OCI-LY1 (cell line): ENCODE measurements around the gene PPFIA4.

ENCODE experiments used
- H2AFZ ChIP-seq: fragments of 200-600 bp; sonication (generic), shearing (Covaris generic); 2 replicates; pipeline ENCODE4 v1.6.0; 2014; ENCODE audit warnings: antibody characterized with exemption, mild to moderate bottlenecking, low read length
- H3F3A ChIP-seq: fragments of 200-600 bp; sonication (generic), shearing (Covaris generic); 2 replicates; pipeline ENCODE4 v1.6.0; 2014; ENCODE audit warnings: mild to moderate bottlenecking, antibody characterized with exemption, low read length, moderate library complexity; ENCODE audit not compliant: insufficient read depth
- H3K27ac ChIP-seq: fragments of 200-600 bp; sonication (generic); 2 replicates; pipeline ENCODE4 v1.5.1; 2014; ENCODE audit warnings: low read length, mixed run types, mild to moderate bottlenecking, low read depth; ENCODE audit not compliant: poor library complexity, severe bottlenecking
- H3K27me3 ChIP-seq: fragments of 200-600 bp; sonication (generic); 2 replicates; pipeline ENCODE4 v1.6.0; 2014; ENCODE audit warnings: antibody characterized with exemption, mild to moderate bottlenecking, low read length, moderate library complexity; ENCODE audit not compliant: insufficient read depth
- H3K36me3 ChIP-seq: fragments of 200-600 bp; sonication (generic); 2 replicates; pipeline ENCODE4 v1.6.1; 2014; ENCODE audit warnings: mild to moderate bottlenecking, antibody characterized with exemption, low read length, moderate library complexity, mixed read lengths; ENCODE audit not compliant: insufficient read depth
- H3K4me1 ChIP-seq: fragments of 200-600 bp; sonication (generic); 2 replicates; pipeline ENCODE4 v1.5.1; 2014; ENCODE audit warnings: mild to moderate bottlenecking, low read length, moderate library complexity; ENCODE audit not compliant: insufficient read depth, severe bottlenecking
- H3K4me2 ChIP-seq: fragments of 200-600 bp; sonication (generic), shearing (Covaris generic); 2 replicates; pipeline ENCODE4 v1.6.1; 2014; ENCODE audit warnings: low read length
- H3K4me3 ChIP-seq: fragments of 200-600 bp; sonication (generic); 2 replicates; pipeline ENCODE4 v1.5.1; 2014; ENCODE audit warnings: low read length, low read depth, mild to moderate bottlenecking, mixed read lengths; ENCODE audit not compliant: poor library complexity, severe bottlenecking
- H3K79me2 ChIP-seq: fragments of 200-600 bp; shearing (Covaris generic); 2 replicates; pipeline ENCODE4 v1.6.1; 2016; ENCODE audit warnings: mixed run types, low read length, mixed read lengths; ENCODE audit not compliant: insufficient read depth
- H3K9ac ChIP-seq: fragments of 200-600 bp; sonication (generic), shearing (Covaris generic); 2 replicates; pipeline ENCODE4 v1.6.1; 2014; ENCODE audit warnings: mild to moderate bottlenecking, low read length, mixed read lengths
- H3K9me2 ChIP-seq: fragments of 200-600 bp; sonication (generic), shearing (Covaris generic); 2 replicates; pipeline ENCODE4 v1.6.1; 2014; ENCODE audit warnings: low read depth, mild to moderate bottlenecking, low read length, mixed read lengths
- H3K9me3 ChIP-seq: fragments of 200-600 bp; shearing (Covaris generic); 2 replicates; pipeline ENCODE4 v1.6.1; 2014; ENCODE audit warnings: low read length, mixed read lengths
- H4K20me1 ChIP-seq: fragments of 200-600 bp; sonication (generic), shearing (Covaris generic); 2 replicates; pipeline ENCODE4 v1.6.0; 2016; ENCODE audit warnings: mild to moderate bottlenecking, low read length; ENCODE audit not compliant: insufficient read depth
- CTCF ChIP-seq: fragments of 200-600 bp; sonication (generic), shearing (Covaris generic); IDR thresholded peaks from 2 replicates; pipeline ENCODE4 v1.5.1; 2017; ENCODE audit warnings: mild to moderate bottlenecking, antibody characterized with exemption, low read length, moderate library complexity, mixed read lengths
- EZH2 ChIP-seq: fragments of 200-600 bp; sonication (generic), shearing (Covaris generic); IDR thresholded peaks from 2 replicates; pipeline ENCODE4 v1.8.0; 2017; ENCODE audit warnings: borderline replicate concordance, mixed run types, mild to moderate bottlenecking, antibody characterized with exemption, low read length, moderate library complexity, mixed read lengths

PPFIA4 gene

GRCh38 chr1:203077367-203077766, 51.1 kb downstream of the PPFIA4 start:
- TF ChIP-seq EZH2 (no peak), CTCF (no peak)
- H3K9me2 ChIP-seq: no peaks in the 10 kb centered on the region
- no peak overlapping the region for H2AFZ ChIP-seq
- H3K9me3 ChIP-seq: no peaks in the 10 kb centered on the region
- no peaks in the 10 kb centered on the region for H4K20me1 ChIP-seq
- no peak overlapping the region for H3K27ac ChIP-seq
- H3K36me3 ChIP-seq: no peaks in the 10 kb centered on the region
- no peaks in the 10 kb centered on the region for H3K27me3 ChIP-seq
- H3K4me2 ChIP-seq: no peak overlapping the region
- no peaks in the 10 kb centered on the region for H3F3A ChIP-seq
- no peaks in the 10 kb centered on the region for H3K79me2 ChIP-seq
- H3K4me3 ChIP-seq: no peak overlapping the region
- no peaks in the 10 kb centered on the region for H3K4me1 ChIP-seq
- no peak overlapping the region for H3K9ac ChIP-seq

- Histone ChIP-seq H3K4me2 (no peak overlapping the region), H2AFZ (no peak overlapping the region), H3K27me3 (no peaks in the 10 kb centered on the region), H3K4me3 (no peak overlapping the region), H3K9ac (no peak overlapping the region), H3K4me1 (no peaks in the 10 kb centered on the region), H3K36me3 (no peaks in the 10 kb centered on the region), H3F3A (no peaks in the 10 kb centered on the region), H3K27ac (no peak overlapping the region), H3K9me2 (no peaks in the 10 kb centered on the region), H3K9me3 (no peaks in the 10 kb centered on the region), H4K20me1 (no peaks in the 10 kb centered on the region), H3K79me2 (no peaks in the 10 kb centered on the region)
- TF ChIP-seq EZH2 (no peak), CTCF (no peak)
Observed at GRCh38 chr1:203077956-203078355, 51.7 kb downstream of the PPFIA4 start.

DNA sequence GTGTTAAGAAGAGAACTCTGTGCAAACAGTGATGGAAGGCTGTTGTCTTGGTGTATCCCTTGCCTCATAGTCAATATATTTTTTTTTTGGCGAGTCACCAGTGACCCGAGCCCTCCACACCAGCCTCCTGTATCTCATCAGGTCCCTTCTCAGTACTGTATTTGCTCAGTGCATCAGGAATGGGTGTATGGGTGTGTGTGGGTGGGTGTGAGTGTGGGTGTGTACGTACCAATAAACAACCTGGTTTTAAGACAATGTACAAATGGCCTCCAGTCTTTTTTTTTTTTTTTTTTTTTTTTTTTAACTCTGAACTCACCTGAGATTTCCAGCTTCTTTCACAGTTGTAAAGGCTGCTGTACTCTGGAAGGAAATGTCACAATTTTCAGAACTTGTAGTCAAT, 52.2 kb downstream of the PPFIA4 start:
- Histone ChIP-seq H3F3A (no peaks in the 10 kb centered on the region), H3K27me3 (no peaks in the 10 kb centered on the region), H3K79me2 (no peaks in the 10 kb centered on the region), H3K9me2 (no peaks in the 10 kb centered on the region), H3K4me2 (no peak overlapping the region), H3K27ac (no peak overlapping the region), H3K9ac (no peak overlapping the region), H3K4me1 (no peaks in the 10 kb centered on the region), H3K4me3 (no peak overlapping the region), H3K36me3 (no peaks in the 10 kb centered on the region), H3K9me3 (no peaks in the 10 kb centered on the region), H2AFZ (no peak overlapping the region), H4K20me1 (no peaks in the 10 kb centered on the region)
- TF ChIP-seq EZH2: no peak
- TF ChIP-seq CTCF: no peak
